ENCODE results near the gene LMF1.
"Not testable (repeated sequence)": the region's sequence is repeated elsewhere in the genome, so short reads cannot be mapped to it uniquely, and the experiment has no call there.

The LMF1 gene

DNA sequence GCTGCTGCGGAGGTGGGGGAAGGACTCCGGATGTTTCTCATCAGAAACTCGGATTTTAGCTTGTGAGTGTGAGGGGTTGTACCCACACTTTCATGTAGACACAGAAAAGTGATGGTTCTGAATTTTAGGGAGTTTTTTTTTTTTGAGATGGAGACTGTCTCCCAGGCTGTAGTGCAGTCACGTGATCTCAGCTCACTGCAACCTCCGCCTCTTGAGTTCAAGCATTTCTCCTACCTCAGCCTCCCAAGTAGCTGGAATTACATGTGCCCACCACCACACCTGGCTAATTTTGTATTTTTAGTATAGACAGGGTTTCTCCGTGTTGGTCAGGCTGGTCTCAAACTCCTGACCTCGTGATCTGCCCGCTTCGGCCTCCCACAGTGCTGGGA is 147.9 kb downstream of the LMF1 start:
- no peak for DNase-seq

DNA sequence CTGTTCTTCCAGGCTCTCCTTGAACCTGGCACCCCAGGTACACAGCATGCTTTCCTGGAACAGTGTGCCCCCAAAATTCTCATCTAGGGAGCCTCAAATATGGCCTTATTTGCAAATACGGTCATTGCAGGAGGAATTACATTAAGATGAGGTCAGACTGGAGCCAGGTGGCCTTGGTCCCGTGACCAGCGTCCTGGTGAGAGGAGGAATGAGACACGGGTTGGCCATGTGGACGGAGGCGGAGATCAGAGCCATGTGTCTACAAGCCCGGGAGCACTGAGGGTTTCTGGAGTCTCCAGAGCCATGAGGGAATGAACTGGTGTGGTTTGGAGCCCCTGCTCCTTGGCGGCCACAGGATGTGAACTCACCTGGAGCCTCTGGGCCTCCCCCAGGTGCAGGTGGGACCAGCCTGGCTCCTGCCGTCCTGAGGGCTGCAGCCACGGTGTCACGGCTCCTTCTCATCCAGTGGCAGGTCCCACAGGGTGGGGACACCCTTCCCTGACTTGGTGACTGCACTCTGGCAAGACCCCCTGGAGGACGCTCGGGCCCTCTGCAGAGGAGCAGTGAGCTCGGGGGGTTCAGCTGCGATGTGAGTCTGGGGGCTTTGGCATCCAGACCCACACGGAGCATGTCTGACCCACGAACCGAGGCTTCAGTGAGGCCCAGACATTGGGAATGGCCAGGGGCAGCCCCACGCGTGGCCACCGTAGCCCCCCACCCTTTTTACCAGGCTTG is 148.4 kb downstream of the LMF1 start:
- DNase-seq = no peak

DNA sequence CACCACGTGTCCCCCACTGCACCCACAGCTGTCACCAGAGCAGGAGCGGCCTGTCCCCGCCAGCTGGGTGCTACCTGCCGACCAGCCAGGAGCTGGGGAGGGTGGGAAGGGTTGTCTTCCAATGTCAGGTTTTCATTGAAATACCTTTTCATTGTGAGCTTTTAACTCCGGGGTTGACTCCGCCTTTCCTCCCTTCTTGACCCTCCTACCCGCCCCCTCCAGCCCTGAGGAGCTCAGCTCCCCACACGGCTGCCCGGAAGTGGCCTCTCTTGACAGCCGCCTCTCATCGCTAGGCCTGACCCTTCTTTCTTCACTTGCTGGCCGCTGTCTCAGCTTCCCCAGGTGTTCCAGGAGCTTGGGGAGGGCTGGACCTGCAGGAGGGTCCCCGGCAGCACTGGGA is 149.0 kb downstream of the LMF1 start:
- no peak for DNase-seq

DNA sequence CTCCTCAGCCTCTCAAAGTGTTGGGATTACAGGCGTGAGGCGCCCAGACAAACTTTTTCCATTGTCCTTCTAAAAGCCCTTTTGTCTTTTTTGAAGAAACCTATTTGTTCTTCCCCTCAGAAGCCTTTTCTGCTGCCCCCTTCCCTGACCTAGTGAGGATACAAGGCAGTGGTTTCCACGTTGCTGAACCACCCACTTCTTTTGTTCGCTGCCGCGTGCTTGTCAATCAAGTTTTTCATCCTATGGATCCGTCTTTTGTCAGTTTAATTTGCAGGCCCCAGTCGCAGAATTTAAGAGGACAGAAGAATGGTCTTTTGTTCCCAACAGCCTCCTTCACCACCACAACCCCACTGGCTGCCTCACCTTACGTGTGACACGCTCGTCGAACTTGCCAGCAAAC is 150.0 kb downstream of the LMF1 start:
- no peak for DNase-seq

DNA sequence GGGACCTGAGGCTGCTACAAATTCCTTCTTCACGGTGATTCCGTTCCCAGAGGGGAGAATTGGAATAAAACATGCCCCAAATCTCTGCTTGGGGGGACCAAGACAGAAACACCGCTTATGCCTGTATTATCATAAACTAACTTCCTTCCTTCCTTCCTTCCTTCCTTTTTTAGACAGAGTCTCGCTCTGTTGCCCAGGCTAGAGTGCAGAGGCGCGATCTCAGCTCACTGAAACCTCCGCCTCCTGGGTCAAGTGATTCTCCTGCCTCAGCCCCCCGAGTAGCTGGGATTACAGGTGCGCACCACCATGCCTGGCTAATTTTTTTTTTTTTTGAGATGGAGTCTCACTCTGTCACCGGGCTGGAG is 150.8 kb downstream of the LMF1 start:
- not testable (repeated sequence) for DNase-seq

DNA sequence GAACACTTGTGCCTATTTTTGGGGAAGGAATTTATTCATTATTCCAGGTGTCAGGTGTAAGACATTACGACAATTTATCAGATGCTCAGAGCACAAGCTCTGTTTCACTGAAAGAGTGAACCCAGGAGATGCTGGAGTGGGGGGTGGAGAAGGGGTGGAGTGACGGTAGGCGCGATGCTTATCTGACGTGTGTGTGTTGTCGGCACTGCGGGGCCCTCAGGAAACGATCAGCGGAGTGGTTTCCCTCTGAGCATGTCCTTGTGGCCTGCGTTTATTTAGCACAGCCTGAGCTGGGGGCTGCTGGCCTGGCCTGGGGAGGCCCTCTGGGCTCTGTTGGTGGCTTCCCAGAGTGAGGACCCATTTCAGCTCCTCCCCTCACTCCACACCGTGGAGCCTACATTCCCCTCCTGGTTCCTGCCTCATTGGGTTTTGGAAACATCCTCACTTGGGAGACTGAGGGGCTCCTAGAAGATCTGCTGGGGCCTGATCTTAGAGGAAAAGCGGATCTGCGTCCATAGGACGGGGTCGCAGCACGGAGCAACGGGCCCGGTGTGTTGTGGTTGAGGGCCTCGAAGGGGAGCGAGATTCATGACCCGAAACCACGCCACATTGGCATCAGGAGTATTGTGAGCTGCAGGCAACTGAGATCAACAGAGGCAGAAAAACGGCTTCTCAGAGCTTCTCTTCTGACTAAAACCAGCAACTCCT is 151.3 kb downstream of the LMF1 start:
- peak in 3 of 5 experiments; percentile 14 to 95 (median 51) for DNase-seq

DNA sequence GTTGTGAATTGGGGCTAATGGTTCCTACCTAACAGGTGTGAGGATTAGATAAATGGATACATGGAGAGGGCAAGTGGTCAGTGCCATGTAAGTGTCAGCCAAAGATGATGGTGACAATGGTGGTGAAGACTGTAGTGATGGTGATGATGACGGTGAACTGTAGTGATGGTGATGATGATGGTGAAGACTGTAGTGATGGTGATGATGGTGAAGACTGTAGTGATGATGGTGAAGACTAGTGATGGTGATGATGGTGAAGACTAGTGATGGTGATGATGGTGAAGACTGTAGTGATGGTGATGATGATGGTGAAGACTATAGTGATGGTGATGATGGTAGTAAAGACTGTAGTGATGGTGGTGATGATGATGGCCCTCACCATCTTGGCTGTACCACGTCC is 152.2 kb downstream of the LMF1 start:
- no peak for DNase-seq

DNA sequence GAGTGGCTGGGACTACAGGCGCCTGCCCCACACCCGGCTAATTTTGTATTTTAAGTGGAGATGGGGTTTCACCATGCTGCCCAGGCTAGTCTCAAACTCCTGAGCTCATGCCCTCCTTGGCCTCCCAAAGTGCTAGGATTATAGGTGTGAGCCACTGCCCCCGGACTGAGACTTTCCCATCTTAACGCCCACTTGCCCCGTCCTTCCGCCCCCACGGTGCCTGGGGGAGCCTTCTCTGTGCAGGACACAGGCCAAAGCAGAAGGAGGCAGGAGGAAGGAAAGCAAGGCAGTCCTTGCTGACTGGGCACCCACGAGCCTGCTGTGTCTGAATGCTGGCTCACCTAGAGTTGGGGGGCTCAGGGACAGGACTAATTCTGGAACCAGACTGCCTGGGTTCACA is 152.7 kb downstream of the LMF1 start:
- DNase-seq = no peak

DNA sequence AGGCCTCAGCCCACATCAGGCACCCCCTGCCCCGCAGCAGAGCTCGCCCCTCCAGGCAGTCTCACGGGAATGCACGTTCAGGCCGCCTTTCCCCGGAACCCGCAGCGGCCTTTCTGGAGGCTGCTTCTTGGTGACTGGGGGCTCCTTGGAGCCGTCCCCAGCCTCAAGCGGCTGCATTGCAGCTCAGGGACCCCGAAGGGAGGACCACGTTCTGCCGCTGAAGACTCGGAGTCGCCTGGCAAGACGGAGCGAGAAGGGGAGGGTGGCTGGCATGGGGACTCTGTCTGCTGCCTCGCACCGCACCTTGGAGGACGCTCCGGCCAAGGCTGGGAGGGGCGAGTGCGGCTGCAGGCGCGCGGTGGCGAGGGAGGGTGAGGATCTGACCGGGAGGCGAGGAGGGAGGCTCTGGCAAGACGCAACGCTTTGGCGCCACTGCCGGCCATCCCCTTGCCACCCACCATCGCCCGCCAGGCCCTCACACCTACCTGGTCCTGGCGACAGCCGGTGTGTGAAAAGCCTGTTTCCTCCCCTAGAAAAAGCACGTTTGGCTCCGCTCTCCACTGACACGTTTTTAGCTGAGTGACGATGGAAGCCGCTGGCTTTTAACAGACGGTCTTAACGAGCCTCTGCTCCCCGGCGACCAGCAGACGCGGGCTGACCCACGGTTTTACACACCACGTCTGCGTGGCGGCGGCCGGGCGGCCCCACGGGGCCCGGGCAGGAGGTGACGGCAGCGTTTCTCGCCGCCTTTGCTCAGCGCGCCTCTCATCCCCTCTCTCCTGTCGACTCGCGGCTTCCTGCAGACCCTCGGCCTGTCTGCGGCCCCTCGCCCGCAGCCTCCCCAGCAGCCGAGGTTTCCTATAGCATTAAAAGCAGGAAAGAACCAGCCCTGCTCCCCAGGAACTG is 153.5 kb downstream of the LMF1 start:
- no peak for DNase-seq

DNA sequence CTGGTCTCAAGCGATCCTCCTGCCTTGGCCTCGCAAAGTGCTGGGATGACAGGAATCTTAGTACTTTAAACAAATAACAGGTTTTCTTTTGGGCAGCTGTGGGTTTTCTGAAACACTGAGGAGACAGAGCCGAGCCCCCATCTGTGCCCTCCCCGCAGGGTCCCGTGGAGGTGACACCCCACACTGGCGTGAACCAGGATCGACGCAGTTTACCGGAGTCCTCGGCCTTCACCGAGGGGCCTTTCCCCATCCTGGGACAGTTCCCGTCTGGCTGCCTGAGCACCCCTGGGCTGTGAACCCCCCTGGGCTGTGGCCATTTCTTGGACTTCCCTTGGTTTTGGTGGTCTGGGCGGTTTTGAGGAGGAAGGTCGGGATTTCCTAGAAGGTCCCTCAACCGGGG is 154.9 kb downstream of the LMF1 start:
- DNase-seq = no peak

DNA sequence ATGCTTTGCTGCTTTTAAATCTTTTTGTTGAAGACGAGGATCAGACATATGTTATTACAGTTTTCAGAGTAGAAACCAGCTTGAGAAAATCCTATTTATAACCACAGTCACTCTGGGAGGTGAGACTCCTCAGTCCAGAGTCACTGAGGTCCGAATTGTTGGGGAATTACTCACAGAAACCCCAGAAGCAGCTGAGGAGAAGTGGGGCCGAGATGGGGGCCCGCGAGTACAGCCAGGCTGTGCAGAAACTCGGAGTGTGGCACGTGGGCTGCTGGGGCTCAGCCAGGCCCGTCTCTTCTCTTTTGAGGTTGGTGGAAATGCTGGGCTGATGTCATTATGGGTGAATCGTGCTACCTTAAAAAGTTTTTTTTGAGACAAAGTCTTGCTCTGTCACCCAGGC is 155.8 kb downstream of the LMF1 start:
- DNase-seq = no peak

DNA sequence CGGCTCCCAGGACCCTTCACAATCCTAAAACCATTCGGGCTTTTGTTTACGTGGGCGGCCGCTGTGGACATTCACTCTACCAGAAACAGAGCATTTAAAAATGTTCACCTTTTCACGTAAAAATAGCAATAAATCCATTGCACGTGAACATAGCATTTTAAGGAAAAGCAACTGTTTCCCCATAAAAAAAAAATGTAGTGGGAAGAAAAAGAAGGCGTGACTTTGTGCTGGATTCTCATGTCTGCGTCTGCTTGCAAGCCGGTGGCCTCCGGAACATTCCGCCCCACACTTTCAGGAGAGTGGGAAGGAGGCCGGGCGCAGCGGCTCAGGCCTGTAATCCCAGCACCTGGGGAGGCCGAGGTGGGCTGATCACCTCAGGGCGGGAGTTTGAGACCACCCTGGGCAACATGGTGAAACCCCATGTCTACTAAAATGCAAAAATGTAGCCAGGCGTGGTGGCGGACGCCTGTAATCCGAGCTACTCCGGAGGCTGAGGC is 156.8 kb downstream of the LMF1 start:
- no peak for DNase-seq

DNA sequence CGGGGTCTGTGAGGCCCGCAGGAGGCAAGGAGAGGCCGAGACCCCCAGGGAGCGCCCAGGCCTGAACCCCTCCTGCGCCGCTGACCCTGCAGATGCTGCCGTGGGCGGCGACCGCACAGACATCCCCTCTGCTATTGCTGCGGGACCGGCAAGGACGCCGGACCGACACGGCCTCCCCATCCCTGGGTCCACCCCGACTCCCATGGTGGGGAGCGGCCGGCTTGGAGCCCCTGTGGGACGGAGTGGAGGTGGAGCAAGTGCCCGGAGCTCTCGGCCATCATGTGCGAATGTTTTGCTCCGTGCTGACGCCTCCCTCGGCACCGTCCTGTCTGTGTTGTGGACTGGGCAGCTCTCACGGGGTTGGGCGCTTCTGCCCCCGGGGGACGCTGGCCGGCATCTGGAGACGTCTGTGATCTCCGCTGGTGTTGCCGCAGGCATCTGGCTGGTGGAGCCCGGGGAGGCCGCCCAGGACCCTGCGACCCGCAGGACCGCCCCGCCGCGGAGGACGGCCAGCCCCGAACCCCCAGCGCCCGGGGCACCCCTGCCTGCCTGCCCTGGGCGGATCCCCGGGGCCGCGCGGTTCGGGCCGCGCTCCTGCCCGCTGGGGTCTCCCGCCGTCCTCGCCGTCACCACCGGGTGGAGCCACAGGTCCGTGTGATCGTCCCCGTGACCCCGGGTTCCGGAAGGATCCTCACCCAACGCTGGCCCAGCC is 157.4 kb downstream of the LMF1 start:
- DNase-seq = peak in 3 of 5 experiments; percentile 31 to 52 (median 43)

DNA sequence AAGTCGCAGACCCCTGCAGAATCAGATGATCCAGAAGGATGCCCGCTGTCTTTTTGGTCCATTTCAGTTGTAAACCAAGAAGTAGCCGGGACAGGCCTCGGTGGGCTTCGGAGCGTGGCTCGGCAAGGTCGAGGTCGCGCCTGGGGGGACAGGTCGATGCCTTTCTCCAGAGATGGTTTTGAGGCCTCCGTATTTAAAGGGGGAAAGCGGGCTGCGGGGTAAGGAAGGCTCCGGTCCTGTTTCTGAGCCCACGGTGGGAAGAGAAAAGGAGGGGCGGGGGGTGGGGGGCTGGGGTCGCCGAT is 162.7 kb downstream of the LMF1 start:
- no peak for DNase-seq

DNA sequence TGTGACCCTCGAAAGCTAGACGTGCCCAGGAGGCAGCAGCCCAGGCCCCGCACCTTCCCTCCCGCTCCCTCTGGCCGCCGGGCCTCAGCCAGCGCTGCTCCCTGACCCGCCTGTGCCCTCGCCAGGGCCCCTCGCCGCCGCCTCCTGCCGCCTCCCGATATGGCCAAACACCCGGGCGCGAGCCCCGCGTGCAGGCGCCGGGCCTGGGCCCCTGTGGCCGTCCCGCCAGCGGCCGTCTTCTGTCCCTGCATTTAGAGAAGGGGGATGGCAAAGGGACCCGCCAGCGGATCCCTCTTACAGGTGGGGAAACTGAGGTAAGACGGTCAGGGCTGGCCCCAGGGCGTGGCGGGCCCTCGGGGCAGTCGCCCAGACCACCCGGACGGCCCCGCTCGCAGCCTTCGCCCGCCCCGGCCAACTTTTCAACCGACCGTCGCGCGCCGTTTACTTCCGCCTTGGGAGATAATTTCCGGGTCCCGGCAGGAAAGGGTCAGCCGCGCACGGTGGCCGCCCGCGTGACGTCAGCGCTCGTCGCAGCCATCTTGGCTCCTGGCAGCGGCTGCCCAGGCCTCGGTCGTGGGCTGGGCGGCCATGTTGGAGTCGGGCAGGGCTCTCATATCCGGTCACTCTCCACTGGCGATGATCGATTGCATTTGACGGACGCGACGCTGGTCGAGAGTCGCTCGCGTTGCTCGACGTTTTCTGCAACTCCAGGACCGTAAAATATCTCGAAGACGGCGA is 163.3 kb downstream of the LMF1 start:
- peak; percentile 64 to 94 (median 68) for DNase-seq

DNA sequence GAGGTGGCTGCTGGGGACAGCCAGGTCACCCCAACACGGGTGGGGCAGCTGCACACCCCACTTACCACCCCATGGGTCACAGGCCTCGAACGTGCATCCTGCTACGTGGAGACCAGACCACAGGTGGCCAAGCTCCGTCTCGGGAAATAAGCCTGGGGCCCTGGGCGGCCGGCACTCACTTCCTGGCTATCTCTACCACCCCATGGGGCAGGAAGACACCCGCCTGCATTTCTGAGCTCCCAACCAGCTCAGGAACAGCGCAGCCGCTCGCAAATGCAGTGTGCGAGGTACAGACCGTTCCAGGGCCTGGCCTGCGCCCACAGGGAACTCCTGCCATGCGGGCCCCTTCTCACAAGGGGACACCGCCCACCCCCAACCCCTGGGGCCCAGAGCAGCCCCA is 165.3 kb downstream of the LMF1 start:
- DNase-seq = no peak

DNA sequence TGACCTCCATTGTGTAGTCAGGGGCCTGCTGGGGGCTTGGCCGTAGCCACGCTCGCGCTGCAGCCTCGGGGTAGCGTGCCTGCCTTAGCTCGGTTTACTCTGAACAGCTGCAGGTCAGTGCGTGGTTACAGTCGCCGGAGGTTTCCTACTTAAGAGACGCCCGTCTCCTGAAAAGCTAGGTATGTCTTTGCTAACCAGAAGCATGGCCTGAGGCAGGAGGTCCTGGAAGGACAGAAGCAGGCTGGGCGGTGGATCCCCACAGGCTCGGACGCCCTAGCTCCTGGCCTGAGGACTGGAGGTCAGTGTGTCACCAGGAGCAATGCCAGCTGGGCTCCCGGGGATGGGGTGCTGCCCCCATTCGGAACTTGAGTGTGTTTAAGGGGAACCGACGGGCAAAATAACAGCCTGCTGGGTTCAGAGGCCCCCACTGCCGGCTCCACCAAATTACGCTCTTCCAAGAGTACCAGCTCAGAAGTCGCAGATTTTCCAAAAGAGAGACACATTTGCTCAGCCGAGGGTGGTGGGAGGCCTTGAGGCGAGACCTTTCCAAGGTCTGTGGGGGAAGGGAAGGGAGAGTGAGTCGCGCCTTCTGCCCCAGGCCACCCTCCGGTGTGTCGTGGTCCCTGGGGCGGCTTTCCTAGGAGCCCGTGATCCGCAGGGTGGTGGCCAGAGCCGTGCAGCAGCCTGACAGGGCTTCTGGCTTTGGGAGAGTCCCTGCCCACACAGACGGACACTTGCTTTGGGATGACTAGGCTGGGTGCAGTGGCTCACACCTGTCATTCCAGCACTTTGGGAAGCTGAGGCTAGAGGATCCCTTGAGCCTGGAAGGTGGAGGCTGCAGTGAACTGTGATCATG is 166.4 kb downstream of the LMF1 start:
- no peak for DNase-seq

DNA sequence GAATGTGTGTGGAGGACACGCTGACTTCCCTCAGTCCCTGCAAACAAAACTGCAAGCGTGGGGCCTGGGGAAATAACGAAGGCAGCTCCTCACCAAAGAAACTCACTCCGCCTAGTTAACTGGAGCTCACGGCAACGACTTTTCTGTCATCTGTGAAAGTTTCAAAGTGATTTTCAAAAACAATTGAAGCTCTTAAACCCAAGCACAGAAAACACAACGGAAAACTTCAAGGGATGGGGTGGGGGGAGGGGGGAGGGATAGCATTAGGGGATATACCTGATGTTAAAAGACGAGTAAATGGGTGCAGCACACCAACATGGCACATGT is 167.1 kb downstream of the LMF1 start:
- DNase-seq = no peak

Measured in T-helper 2 cell (primary cell).